Ovary (tissue), 3 donors: ENCODE results near the gene DDHD1.

Source experiments
- POLR2A ChIP-seq: fragments of 450-650 bp; IDR thresholded peaks from one replicate; pipeline ENCODE4 v1.6.1; 2017; ENCODE audit warnings: antibody characterized with exemption, mild to moderate bottlenecking, moderate library complexity
- TF ChIP-seq, protein P1 (sequence below), 3 donors: fragments of 450-650 bp in 2 of 3; fragments of 200-600 bp in 1 of 3; IDR thresholded peaks; one replicate each; pipeline versions ENCODE4 v1.5.1 to v1.8.0; 2016 to 2022; ENCODE audit warnings: antibody characterized with exemption in 3 of 3, mild to moderate bottlenecking in 1 of 3
- donor health status: DM: no; HTN: no; CAD: no.

GRCh38 chr14:53043027-53043581 lies 110.0 kb downstream of the DDHD1 start:
- no peak for TF ChIP-seq POLR2A
- TF ChIP-seq, protein P1, sequence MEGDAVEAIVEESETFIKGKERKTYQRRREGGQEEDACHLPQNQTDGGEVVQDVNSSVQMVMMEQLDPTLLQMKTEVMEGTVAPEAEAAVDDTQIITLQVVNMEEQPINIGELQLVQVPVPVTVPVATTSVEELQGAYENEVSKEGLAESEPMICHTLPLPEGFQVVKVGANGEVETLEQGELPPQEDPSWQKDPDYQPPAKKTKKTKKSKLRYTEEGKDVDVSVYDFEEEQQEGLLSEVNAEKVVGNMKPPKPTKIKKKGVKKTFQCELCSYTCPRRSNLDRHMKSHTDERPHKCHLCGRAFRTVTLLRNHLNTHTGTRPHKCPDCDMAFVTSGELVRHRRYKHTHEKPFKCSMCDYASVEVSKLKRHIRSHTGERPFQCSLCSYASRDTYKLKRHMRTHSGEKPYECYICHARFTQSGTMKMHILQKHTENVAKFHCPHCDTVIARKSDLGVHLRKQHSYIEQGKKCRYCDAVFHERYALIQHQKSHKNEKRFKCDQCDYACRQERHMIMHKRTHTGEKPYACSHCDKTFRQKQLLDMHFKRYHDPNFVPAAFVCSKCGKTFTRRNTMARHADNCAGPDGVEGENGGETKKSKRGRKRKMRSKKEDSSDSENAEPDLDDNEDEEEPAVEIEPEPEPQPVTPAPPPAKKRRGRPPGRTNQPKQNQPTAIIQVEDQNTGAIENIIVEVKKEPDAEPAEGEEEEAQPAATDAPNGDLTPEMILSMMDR (IDR thresholded peaks at IDR 0.05): no peak
